ENCODE results near the gene RPTOR.

The RPTOR gene

DNA sequence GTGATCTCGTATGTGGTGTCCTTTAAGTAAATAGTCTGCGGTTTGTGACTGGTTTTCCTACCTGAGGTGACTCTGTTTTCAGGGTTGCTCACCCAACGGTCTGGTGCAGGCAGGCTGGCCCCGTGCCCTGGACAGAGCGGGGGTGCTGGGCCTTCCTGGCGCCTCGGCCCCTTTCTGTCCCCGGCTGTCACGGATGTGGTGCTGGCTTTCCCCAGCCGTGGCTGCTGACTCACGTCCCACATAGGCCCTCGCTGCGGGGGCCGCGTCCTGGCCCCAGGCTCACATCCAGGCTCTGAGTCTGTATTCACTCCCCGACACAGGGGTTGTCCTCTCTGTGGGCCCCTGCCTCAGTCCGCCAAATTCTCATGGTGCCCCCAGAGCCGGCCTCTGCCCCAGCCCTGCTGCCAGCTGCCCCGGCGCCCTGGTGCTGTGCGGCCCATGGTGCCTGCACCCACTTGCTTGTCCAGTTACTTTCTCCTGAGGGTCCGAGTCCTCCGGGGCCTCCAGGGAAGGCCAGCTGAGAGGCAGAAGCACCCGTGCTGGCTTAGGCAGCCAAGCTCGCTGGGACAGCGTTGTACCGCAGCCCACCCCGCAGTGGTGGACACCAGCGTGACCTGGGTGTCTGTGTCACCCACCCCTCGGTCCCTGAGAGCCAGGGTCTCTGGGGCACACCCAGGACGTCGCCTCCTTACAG is 452.9 kb downstream of the RPTOR start:
- DNase-seq (ENCODE audit: extremely low read depth in 1 of 2, low read depth in 1 of 2): no peak

DNA sequence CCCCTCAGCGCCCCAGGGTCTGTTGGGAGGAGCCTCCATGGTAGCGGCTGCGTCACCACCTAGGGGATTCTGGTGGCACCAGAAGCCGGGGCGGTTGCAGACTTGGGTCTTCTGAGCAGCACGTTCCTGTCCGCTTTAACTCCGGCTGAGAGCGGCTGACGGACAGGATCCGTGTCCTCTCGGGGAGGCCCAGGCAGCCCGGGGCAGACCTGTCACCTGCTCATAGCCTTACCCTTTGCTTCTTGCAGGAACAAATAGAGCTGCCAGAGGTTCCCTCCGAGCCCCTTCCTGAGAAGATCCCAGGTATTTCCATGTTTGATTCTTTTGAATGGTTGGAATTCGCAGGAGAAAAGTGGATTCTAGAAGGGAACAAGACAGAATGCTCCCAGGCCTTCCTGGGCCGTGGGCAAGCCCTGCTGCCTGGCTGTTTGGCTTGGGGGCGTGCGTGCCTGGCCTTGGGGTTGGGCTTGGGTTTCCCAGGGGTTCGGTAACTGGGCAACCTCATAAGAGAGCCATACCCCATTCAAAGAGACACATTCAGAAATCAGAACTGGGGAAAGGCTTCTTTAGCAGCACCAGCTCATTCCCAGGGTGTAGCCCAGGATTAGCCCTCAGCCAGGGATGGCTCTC is 453.6 kb downstream of the RPTOR start:
- no peak for DNase-seq (ENCODE audit: extremely low read depth in 1 of 2, low read depth in 1 of 2)

DNA sequence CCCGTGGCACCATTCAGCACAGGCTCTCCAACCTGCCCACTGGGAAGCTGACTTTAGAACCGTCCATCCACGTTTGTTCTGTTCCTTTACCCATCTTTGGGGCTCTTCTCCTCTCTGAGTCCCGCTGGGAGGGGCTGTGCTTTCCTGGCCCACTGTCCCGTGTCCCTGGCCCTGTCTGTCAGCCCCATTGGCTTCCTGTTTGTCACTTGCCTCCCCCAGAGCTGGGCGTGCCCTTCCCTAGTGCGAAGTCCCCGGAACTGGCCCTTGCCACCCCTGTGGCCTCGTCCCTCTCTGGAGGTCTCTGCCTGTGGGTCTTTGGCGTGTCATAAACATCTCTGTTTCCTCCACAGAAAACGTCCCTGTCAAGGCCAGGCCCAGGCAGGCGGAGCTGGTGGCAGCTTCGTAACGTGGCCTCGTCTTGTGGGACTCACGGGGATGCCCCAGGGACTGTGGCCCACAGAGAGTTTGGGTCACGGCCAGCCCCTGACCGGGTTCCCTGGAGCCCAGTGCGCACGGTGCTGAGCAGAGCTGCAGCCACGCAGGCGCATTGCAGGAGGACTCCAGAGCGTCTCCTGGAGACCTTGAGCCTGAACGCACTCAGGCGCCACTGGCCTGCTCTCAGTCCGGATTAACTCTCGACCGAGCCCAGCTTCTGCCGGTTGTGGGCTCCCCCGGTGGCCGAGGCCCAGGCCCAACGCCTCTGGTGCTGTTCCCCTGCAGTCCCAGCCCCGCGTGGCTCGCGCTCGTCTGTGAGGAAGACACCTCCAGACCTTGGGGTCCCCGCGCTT is 454.3 kb downstream of the RPTOR start:
- DNase-seq (ENCODE audit: extremely low read depth in 1 of 2, low read depth in 1 of 2): no peak

DNA sequence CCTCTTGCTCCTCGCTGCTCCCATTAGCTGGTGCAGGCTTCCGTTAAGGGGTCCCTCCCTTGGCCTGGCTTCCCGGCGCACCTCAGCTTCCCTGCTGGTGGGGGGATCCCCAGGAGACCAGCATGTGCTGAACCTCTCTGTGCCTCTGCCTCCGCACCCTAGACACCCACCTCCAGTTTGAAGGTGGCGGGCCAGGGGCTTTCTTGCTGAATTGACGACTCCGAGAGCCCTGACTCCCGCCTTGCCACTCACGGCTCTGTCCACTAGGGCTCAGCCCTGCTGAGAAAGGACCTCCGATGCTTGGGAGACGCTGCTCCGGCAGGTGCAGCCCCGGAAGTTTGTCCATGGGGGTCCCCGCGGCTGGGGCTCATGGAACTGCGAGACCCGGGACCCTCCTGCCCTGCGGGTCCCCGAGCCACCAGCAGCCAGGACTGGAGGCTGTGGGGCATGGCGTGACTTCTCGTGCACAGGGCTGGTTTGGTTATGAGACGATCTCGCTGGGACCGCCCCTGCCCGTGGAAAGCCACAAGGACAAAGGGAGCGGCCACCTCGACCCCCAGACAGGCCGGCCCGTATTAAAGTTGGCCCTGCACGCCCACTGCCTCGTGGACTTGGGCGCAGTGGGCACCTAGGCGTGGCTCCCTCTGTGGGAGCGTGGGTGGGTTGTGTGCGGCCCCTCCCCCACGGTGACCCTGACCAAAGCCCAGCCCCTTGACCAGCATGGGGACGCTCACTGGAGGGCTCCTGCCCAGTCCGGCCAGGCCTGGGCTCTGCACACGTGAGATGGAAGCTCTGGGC is 455.1 kb downstream of the RPTOR start:
- no peak for DNase-seq (ENCODE audit: extremely low read depth in 1 of 2, low read depth in 1 of 2)

DNA sequence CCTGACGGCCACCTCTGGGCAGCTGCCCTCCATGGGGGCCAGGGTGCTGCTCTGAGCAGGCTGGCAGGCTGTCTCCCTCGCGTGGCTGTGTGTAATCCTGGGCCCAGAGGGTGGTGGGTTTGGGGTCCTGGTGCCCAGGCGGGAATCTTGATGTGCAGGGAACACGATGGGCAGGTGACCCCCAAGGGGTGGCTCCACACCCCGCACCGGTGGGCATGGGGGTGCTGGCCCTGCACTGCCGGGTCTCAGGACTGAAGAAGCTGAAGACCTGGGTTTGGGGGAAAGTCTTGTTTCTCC is 455.6 kb downstream of the RPTOR start:
- no peak for DNase-seq (ENCODE audit: extremely low read depth in 1 of 2, low read depth in 1 of 2)

DNA sequence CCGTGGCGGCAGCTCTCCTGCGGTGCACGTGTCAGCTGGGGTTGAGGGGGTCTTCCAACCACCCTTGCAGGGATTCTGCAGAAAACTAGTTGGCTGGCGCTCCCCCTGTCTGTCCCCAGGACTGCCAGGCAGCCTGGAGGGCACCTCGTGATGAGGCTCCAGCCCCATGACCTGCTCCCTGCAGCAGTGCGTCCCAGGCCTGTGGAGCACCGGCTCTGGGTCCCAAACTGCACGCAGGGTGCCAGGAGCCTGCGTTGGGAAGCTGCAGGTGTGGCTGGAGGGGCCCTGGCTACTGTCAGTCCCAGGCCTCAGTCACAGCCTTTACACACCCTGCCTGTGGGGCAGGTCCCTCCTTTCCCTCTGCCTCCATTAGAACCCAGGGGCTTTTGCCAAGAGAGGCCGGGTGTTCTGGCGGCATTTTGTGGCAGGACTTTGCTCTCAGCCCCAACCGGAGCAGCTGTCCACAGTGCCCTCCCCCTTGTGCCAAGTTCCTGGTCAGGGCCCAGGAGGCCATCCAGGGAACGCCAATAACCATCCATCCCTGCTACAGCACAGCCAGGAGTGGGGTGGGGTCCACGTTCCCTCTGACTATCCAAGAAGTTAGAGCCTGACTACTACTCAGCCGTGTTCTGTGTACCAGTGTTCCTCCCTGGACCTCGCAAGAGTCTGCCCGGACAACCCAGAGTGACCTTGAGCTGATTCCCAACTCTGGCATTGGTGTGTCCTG is 456.2 kb downstream of the RPTOR start:
- DNase-seq (ENCODE audit: extremely low read depth in 1 of 2, low read depth in 1 of 2): no peak

DNA sequence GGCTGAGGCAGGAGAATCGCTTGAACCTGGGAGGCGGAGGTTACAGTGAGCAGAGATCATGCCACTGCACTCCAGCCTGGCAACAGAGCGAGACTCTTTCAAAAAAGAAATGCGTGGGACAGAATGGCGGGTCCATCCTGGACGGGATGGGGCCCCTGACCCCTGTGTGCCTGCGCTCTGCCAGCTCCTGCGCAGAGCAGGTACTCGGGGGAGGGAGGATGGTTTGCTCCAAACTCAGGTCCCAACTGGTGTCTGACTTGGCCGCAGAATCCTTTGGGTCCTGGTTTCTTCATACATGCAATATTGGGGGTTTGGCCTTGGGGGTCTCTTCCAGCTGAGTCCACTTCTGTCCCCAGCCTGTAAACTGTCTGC is 457.4 kb downstream of the RPTOR start:
- DNase-seq (ENCODE audit: extremely low read depth in 1 of 2, low read depth in 1 of 2): no peak

DNA sequence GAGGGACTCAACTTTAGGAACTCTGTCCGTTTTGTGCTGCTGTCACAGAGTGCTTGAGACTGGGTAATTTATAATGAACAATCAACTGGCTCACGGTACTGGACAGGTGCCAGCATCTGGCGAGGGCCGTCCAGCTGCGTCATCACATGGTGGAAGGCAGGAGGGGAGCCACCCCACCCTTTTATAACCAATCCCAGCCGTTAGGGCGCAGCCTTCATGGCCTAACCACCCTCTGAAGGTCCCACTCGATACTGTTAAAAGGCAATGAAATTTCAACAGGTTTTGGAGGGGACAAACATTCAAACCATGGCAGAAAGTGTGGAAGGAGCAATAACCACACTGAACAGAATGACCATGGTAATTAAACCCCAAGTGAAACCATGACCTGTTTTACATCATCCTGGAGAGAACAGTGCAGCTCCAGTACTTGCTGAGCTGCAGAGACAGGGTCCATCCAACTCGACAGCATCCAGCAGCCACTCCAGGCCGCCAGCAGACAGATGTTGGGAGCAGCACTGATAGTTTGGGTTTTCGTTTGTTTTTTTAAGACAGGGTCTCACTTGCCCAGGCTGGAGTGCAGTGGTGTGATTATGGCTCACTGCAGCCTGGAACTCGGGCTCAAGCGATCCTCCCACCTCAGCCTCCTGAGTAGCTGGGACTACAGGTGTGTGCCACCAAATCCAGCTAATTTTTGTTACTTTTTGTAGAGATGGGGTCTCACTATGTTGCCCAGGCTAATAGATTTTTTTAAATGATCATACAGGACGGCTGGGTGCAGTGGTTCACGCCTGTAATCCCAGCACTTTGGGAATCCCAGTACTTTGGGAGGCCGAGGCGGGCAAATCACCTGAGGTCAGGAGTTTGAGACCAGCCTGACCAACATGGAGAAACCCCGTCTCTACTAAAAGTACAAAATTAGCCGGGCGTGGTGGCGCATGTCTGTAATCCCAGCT is 458.0 kb downstream of the RPTOR start:
- no peak for DNase-seq (ENCODE audit: extremely low read depth in 1 of 2, low read depth in 1 of 2)

DNA sequence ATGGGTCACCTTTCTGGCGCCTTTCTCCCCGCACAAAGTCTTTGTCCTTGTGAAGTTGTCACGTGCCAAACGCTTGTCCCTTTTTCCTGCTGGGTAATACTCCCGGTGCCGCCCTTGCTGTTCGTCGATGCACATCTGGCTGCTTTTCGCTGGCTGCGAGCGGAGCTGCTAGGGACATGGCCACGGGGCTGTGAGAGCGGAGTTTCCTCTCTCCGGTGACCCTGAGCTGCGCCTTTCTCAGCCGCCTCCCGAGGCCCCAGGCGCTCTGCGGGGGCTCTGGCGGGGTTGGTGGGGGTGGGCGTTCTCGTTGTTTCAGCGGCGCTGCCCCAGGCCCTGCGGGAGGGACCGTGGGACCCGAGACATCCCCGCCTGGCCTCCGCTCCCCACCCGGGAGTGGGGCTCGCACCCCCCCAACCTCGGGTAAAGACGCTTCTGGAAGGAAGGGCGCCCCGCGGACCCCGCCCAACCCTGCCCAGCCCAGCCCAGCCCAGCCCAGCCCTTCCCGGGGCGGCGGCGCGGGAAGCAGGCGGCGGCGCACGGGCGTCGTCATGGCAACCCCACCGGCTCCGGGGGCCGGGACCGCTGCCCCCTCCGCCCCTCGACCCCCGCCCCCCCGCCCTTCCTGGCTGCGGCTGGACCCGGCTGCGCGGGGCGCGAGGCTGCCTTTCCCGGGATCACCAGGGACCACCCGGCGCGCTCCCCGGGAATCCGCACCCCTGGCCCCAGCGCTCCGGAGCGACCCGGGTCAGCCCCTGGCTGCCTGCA is 459.3 kb downstream of the RPTOR start:
- DNase-seq (ENCODE audit: extremely low read depth in 1 of 2, low read depth in 1 of 2): no peak

DNA sequence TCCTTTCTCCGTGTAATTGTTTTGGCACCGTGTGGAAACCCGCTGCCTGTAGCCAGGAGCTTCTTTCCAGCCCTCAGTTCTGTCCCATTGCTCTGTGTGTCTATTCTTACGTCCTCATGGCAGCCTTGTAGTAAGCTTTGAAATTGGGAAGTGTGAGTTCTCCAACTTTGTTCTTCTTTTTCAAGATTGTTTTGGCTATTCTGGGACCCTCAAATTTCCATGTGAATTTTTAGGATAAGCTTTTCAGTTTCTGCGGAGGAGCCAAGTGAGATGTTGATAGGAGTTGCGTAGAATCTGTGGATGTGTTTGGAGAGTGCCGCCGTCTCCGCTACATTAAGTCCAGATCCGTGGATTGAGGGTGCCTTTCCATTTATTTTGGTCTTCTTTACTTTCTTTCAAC is 462.3 kb downstream of the RPTOR start:
- no peak for DNase-seq (ENCODE audit: extremely low read depth in 1 of 2, low read depth in 1 of 2)

DNA sequence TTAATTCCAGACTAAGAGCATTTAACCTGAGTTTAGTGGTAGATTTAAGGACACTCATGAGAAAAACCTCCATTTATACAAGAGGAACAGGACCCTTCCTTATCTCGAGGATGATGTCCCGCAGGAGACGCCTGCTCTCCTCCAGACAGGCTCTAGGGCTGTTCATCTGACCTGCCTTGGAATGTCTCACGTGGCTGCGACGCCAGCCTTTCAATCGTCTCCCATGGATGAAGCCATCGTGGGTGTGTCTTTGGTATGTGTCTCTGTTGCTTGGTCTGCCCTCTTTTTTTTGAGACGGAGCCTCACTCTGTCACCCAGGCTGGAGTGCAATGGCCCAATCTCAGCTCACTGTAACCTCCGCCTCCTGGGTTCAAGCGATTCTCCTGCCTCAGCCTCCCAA is 463.5 kb downstream of the RPTOR start:
- DNase-seq (ENCODE audit: extremely low read depth in 1 of 2, low read depth in 1 of 2): no peak

DNA sequence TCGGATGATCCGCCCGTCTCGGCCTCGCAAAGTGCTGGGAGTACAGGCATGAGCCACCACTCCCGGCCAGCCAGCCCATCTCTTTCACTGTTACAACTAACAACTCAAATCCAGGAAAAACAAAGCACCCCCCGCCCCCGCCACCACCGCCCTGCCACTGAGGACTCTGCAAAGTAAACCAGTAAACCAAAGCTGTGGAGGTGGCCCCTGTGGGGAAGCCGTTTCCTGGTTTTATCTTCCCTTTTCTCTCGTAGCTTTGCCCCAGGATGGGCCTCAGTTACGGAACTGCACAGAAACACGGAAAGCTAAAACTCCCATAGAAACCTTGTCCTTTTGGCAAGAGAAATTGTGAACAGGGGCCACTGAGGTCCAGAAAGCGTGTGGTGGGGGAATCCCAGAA is 464.5 kb downstream of the RPTOR start:
- no peak for DNase-seq (ENCODE audit: extremely low read depth in 1 of 2, low read depth in 1 of 2)

DNA sequence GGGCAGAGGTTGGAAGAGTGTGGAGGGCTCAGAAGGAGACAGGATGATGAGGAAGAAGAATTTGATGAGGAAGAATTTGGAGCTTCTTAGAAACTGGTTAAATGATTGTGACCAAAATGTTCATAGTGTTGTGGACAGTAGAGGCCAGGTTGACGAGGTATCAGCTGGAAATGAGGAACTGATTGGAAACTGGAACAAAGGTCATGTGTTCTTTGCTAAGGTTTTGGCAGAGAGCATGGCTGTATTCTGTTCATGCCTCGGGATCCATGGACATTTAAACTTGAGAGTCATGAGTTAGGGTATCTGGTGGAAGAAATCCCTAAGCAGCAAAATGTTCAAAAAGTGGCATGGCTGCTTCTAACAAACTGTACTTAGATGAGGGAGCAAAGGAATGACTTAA is 466.3 kb downstream of the RPTOR start:
- DNase-seq (ENCODE audit: extremely low read depth in 1 of 2, low read depth in 1 of 2): no peak

DNA sequence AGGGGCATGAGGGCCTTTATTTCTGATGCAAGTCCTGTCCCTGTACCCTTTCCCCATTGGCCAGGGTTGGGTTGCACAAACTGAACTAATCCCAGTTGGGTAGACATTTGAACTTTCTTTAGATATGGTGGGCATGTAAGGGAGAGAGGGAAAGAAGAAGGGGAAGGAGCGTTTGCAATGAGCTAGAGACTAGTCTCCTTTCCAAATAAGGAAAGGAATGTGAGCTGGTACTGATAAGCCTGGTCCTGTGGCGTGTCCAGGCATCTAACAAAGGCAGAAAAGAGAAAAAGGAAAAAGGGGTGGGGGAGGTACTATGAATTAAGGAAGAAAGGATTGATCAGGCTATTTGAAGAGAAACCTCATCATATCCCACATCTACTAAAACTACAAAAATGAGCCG is 467.3 kb downstream of the RPTOR start:
- no peak for DNase-seq (ENCODE audit: extremely low read depth in 1 of 2, low read depth in 1 of 2)

DNA sequence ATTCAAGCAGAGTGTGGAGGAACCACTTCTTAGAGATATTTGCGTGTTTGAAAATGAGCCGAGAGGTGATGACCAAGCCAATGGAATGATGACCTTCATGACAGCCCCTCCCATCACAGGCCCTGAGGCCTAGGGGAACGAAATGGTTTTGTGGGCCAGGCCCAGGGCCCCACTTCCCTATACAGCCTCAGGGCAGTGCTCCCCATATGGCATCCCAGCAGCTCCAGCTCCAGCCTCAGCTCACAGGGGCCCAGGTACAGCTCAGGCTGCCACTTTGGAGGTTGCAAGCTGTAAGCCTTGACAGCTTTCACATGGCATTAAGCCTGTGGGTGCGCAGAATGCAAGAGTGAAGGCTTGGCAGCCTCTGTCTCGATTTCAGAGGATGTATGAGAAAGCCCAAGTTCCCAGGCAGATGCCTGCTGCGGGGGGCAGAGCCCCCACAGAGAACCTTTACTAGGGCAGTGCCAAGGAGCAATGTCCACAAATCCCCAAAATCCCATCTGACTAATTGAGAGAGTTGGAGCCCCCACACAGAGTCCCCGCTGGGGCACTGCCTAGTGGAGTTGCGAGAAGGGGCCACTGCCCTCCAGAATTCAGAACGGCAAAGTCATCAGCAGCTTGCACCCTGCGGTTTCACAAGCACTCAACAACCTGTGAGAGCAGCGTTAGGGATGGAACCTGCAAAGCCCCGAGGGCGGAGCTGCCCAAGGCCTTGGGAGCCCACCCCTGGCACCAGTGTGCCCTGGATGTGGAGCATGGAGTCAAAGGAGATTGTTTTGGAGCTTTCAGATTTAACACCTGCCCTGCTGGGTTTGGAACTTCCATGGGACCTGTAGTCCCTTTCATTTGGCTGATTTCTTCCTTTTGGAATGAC is 468.2 kb downstream of the RPTOR start:
- no peak for DNase-seq (ENCODE audit: extremely low read depth in 1 of 2, low read depth in 1 of 2)

DNA sequence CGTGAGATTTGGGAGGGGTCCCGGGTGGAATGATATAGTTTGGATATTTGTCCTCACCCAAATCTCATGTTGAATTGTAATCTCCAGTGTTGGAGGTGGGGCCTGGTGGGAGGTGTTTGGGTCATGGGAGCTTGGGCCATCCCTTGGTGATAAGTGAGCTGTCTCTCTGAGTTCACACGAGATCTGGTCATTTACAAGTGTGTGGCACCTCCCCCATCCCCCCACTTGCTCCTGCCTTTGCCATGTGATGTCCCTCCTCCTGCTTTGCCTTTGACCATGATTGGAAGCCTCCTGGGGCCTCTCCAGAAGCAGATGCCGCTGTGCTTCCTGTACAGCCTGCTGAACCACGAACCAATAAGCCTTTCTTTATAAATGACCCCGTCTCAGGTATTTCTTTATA is 469.0 kb downstream of the RPTOR start:
- no peak for DNase-seq (ENCODE audit: extremely low read depth in 1 of 2, low read depth in 1 of 2)

DNA sequence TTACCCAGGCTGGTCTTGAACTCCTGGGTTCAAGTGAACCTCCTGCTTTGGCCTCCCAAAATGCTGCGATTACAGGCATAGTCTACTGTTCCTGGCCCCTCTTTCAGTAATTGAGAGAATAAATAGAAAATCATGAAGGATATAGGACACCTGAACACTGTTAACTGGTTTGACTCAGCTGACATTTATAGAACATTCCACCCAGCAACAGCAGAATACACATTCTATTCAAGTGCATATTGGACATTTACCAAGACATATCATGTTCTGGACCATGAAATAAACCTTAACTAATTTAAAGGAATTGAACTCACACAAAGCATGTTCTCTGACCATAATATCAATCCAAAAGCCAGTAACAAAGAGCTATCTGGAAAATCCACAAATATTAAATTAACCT is 470.5 kb downstream of the RPTOR start:
- no peak for DNase-seq (ENCODE audit: extremely low read depth in 1 of 2, low read depth in 1 of 2)

All from activated CD8-positive, alpha-beta memory T cell treated with anti-CD3 and anti-CD28 coated beads for 1 hour (primary cell).